Measurements from ENCODE around the gene BOD1. TPM values are rescaled to one million over a fixed set of nuclear protein-coding genes. Genes with fewer than 3 reads are reported as not detected.

The BOD1 gene
- total RNA-seq, 2 donors from 2014 or later, result 24.4 to 24.8 TPM

DNA sequence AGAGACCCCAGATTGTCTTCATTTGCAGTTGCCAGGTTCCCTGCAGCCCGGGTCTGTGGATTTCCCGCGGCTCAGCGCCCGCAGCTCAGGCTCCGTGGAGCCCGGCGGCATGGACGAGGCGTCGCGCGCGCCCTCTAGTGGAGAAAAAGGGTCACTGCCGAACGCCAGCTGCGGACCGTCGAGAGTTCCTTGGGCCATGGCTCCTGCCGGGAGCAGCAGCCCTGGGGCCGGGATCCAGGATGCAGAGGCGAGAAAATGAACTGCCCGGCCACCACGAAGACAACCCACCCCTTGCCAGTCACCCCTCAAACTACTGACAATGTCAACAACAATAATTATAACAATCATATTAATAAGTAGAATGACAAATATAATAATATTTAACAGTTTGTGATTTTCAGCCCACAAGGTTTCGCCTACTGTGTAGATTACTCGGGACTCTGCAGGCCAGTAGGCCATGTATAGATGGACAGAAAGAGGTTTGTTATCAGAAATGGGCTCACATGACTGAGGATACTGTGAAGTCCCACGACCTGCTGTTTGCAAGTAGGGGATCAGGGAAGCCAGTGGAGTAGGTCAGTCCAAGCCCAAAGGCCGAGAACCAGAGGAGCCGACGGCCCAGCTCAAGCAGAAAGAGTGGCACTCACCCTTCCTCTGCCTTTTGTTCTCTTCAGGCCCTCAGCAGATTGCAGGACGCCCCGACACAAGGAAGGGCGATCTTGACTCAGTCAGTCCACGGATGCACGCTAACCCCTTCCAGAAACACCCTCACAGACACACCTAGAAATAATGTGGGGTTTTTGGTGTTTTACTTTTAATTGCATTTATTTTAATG, 43.1 kb downstream of the BOD1 start:
- Mint-ChIP-seq H3K36me3 (peaks cover 0 to 6% of the 10 kb centered on the region in 2 donors), H3K27ac (no peak overlapping the region), H3K9me3 (no peaks in the 10 kb centered on the region)
- DNase-seq (ENCODE audit: low spot score in 2 of 2) (peak; percentile 62 to 79), ATAC-seq (peak; percentile 72 to 87)

GRCh38 chr5:173572431-173573125, 43.9 kb downstream of the BOD1 start:
- DNase-seq (ENCODE audit: low spot score in 2 of 2) (no peak), ATAC-seq (peak in 1 of 2 donors; percentile 11)
- H3K9me3 Mint-ChIP-seq, result no peaks in the 10 kb centered on the region
- H3K27ac Mint-ChIP-seq, result no peak overlapping the region
- no peaks in the 10 kb centered on the region for H3K36me3 Mint-ChIP-seq

GRCh38 chr5:173570321-173571090, 45.9 kb downstream of the BOD1 start:
- no peaks in the 10 kb centered on the region for H3K9me3 Mint-ChIP-seq
- ATAC-seq, result no peak
- no peak for DNase-seq (ENCODE audit: low spot score in 2 of 2)
- no peaks in the 10 kb centered on the region for H3K36me3 Mint-ChIP-seq
- H3K27ac Mint-ChIP-seq, result no peak overlapping the region

DNA sequence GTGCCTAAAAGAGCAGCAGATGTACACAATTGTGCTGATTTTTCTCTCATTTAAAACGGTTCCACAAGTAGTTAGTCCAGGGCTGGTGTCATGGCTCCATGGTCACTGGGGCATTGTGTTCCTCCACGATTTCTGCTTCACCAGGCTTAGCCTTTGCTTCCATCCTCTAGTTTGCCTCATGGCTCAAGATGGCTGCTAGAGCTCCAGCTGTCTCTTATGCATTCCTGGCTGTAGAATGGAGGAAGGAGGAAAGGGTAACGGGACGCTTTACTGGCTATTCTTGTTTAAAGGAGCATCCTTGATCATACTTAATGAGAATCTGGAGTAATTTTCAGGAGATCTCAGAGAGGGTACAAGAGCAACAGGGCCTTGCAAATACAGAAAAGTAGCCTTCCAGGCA, 47.7 kb downstream of the BOD1 start:
- no peaks in the 10 kb centered on the region for H3K9me3 Mint-ChIP-seq
- H3K27ac Mint-ChIP-seq, result no peak overlapping the region
- no peak for ATAC-seq
- DNase-seq (ENCODE audit: low spot score in 2 of 2), result no peak
- H3K36me3 Mint-ChIP-seq, result no peaks in the 10 kb centered on the region

DNA sequence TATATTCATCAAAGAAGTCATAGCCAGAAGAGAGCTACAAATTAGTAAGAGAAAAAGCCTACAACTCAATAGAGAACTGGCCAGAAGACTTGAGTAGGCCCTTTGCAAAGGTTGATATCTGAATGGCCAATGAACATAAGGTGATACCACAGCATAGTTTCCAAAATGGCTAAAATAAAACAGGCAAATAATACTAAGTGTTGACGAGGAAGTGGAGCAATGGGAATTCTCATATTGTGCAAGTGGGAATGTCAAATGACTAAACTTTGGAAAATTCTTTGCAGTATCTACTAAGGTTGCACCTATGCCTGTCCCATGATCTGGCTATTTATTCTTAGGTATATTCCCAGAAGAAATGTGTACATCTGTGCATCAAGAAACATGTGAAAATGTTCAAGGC, 48.3 kb downstream of the BOD1 start:
- H3K27ac Mint-ChIP-seq, result no peak overlapping the region
- no peak for ATAC-seq
- no peak for DNase-seq (ENCODE audit: low spot score in 2 of 2)
- no peaks in the 10 kb centered on the region for H3K9me3 Mint-ChIP-seq
- no peaks in the 10 kb centered on the region for H3K36me3 Mint-ChIP-seq

DNA sequence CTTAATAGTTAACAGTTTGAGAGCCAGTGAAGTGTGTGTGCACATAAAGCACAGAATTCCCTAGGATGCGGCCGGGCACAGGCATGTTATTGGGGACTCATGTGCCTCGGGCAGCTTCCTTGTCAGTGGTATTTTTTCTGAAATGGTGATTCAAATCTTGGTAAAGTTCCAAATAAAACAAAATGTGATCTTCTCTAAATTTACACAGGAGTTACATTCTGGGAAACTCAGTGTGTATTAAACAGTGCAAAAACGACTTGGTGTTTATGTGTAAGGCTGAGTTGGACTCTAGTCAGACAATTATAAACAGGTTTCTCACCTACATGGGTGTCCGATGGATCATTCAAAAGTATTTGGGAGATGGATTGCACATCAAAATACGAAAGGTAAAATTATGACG, 48.9 kb downstream of the BOD1 start:
- no peak for ATAC-seq
- no peaks in the 10 kb centered on the region for H3K36me3 Mint-ChIP-seq
- H3K27ac Mint-ChIP-seq, result no peak overlapping the region

GRCh38 chr5:173565491-173566072, 50.9 kb downstream of the BOD1 start:
- DNase-seq (ENCODE audit: low spot score in 2 of 2), result no peak
- no peak for ATAC-seq
- Mint-ChIP-seq H3K9me3 (peaks cover 9 to 18% of the 10 kb centered on the region in 2 donors), H3K27ac (no peak overlapping the region), H3K36me3 (peaks cover 0 to 14% of the 10 kb centered on the region in 2 donors)

More for the DNA sequence above, 48.9 kb downstream of the BOD1 start:
- no peak for DNase-seq (ENCODE audit: low spot score in 2 of 2)
- peaks cover 4 to 5% of the 10 kb centered on the region in 2 donors for H3K9me3 Mint-ChIP-seq

DNA sequence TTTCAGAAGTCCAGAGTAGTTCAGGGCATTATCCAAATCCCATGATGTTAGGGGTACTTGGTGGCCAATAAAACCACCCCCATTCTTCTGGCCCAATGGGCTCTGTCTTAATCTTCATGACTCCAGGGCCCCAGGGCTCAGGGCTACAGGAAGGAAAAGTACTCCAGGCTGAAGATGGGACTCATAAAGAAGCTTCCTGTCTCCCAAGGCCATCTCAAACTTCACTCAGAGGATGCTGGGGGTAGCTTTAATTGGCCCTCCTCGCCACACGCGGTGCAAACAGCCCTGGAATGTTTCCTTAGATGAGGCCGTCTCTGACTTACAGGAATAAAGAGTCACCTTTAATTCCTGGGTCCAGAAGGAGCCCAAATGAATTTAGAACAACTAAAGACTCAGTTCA, 52.3 kb downstream of the BOD1 start:
- peaks cover 15 to 23% of the 10 kb centered on the region in 2 donors for H3K9me3 Mint-ChIP-seq
- H3K36me3 Mint-ChIP-seq, result peaks cover 6 to 20% of the 10 kb centered on the region in 2 donors
- ATAC-seq (no peak), DNase-seq (ENCODE audit: low spot score in 2 of 2) (no peak)
- H3K27ac Mint-ChIP-seq, result no peak overlapping the region

DNA sequence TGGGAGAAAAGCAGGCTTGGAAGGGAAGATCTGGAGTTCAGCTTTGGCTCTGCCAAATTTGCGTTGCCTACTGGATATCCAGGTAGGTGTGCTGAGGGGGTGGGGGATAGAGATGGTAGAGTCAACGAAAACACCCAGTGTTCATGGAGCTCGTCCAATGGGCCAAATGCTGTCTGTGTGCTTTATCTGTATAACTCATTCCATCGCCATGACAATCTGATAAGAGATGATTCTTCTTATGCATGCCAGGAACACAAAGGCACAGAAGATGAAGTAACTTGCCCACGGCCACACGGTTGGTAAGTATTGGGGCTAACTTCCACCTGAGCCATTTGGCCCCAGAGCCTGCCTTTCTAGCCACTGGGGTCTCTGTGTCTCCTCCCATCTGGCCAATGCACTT, 53.2 kb downstream of the BOD1 start:
- peaks cover 15 to 23% of the 10 kb centered on the region in 2 donors for H3K9me3 Mint-ChIP-seq
- no peak for DNase-seq (ENCODE audit: low spot score in 2 of 2)
- no peak for ATAC-seq
- peaks cover 6 to 20% of the 10 kb centered on the region in 2 donors for H3K36me3 Mint-ChIP-seq
- H3K27ac Mint-ChIP-seq, result no peak overlapping the region

DNA sequence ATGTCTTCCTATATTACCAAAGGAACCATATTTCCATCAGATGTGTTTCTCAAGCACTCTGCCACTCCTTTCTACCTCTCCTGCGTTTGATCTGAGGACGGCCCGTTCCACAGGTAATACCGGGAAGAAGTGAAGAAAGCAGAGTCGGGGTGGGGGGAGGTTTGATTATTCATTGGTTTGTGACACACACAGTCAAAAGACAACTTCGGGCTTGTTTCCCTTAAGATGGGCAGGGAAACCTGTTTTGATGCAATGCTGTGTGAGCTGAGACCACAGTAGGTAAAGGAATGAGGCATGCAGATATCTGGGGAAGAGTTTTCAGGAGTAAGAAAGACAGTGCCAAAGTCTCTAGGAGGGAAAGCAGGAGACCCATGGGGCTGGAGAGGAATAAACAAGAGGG, 54.0 kb downstream of the BOD1 start:
- Mint-ChIP-seq H3K27ac (no peak overlapping the region), H3K9me3 (peaks cover 15 to 23% of the 10 kb centered on the region in 2 donors), H3K36me3 (peaks cover 6 to 20% of the 10 kb centered on the region in 2 donors)
- ATAC-seq (no peak), DNase-seq (ENCODE audit: low spot score in 2 of 2) (no peak)

All from activated naive CD4-positive, alpha-beta T cell treated with anti-CD3 and anti-CD28 coated beads, Interleukin-2, amount 50 U/mL, for 72 hours (primary cell).